NB4 (cell line): Measurements from ENCODE around the gene GPRIN1.

Experiments
- CTCF ChIP-seq: IDR thresholded peaks from one replicate; pipeline ENCODE4 v1.5.1; 2012; ENCODE audit warnings: low read depth, low read length
- POLR2A ChIP-seq: IDR thresholded peaks from 2 replicates; pipeline ENCODE4 v1.6.1; 2011; ENCODE audit warnings: mild to moderate bottlenecking; ENCODE audit not compliant: insufficient read length; ENCODE audit errors: extremely low read depth

GRCh38 chr5:176639208-176639607 lies 29.3 kb upstream of the GPRIN1 start:
- TF ChIP-seq CTCF (no peak), POLR2A (no peak)
